PC-3 (cell line): ENCODE results near the gene GHRH. TPM values are rescaled to one million over a fixed set of nuclear protein-coding genes. Genes with fewer than 3 reads are reported as not detected.
A peak's percentile ranks its signal among the peaks of the same experiment; 100 is the strongest.

Experiments
- ATAC-seq: fragments of 200-7000 bp; cut with Tn5 transposase; 2 replicates; pipeline ENCODE4 v1.9.1; 2020; ENCODE audit warnings: mild to moderate bottlenecking, moderate library complexity
- BruUV-seq: library from RNA; stranded (reverse); fragments of 400-500 nt; replicated peaks from 2 replicates; lab custom pipeline; 2021; lab: Mats Ljungman, UMichigan
- CTCF ChIA-PET: fragments of 300-600 bp; sonication (Branson Sonifier 250); formaldehyde crosslinking; loops from one replicate; lab custom pipeline; 2022; ENCODE audit warnings: antibody characterized with exemption; lab: Charles Lee
- POLR2A ChIA-PET: fragments of 300-600 bp; sonication (Branson Sonifier 250); formaldehyde crosslinking; loops from one replicate; lab custom pipeline; 2022; ENCODE audit warnings: antibody characterized with exemption; ENCODE audit not compliant: unreplicated experiment; lab: Charles Lee
- DNase-seq: peaks from one replicate; pipeline ENCODE4 v3.0.0-alpha.2; 2015
- H2AFZ ChIP-seq: fragments of 300-600 bp; sonication (generic); 2 replicates; pipeline ENCODE4 v1.6.0; 2016; ENCODE audit warnings: antibody characterized with exemption, low read length
- H3F3A ChIP-seq: fragments of 300-600 bp; sonication (generic); one replicate; pipeline ENCODE4 v1.6.0; 2017; ENCODE audit warnings: antibody characterized with exemption, low read length, control low read depth, mild to moderate bottlenecking; ENCODE audit not compliant: unreplicated experiment
- H3K27ac ChIP-seq: fragments of 300-600 bp; sonication (generic); 2 replicates; pipeline ENCODE4 v1.5.1; 2016; ENCODE audit warnings: mild to moderate bottlenecking, low read length
- H3K27me3 ChIP-seq: fragments of 300-600 bp; sonication (generic); 2 replicates; pipeline ENCODE4 v1.6.1; 2016; ENCODE audit warnings: low read length, mixed read lengths
- H3K36me3 ChIP-seq: fragments of 300-600 bp; sonication (generic); 2 replicates; pipeline ENCODE4 v1.6.1; 2016; ENCODE audit warnings: low read depth, mixed run types, low read length, mixed read lengths
- H3K4me1 ChIP-seq: fragments of 300-600 bp; sonication (generic); 2 replicates; pipeline ENCODE4 v1.5.1; 2016; ENCODE audit warnings: low read length; ENCODE audit not compliant: insufficient read depth
- H3K4me2 ChIP-seq: fragments of 300-600 bp; sonication (generic); 2 replicates; pipeline ENCODE4 v1.6.0; 2016; ENCODE audit warnings: low read length
- H3K4me3 ChIP-seq: fragments of 300-600 bp; sonication (generic); 2 replicates; pipeline ENCODE4 v1.5.1; 2016; ENCODE audit warnings: mild to moderate bottlenecking, low read length, mixed read lengths
- H3K79me2 ChIP-seq: fragments of 300-600 bp; sonication (generic); 2 replicates; pipeline ENCODE4 v1.6.1; 2017; ENCODE audit warnings: low read length, mixed read lengths
- H3K9ac ChIP-seq: fragments of 300-600 bp; sonication (generic); 2 replicates; pipeline ENCODE4 v1.6.0; 2016; ENCODE audit warnings: mild to moderate bottlenecking, low read length
- H3K9me2 ChIP-seq: fragments of 300-600 bp; sonication (generic); replicated peaks from 2 replicates; pipeline ENCODE4 v1.6.1; 2016; ENCODE audit warnings: mixed run types, low read length, mixed read lengths
- H3K9me3 ChIP-seq: fragments of 300-600 bp; sonication (generic); 2 replicates; pipeline ENCODE4 v1.6.1; 2016; ENCODE audit warnings: low read length, mixed read lengths
- H4K20me1 ChIP-seq: fragments of 300-600 bp; sonication (generic); 2 replicates; pipeline ENCODE4 v1.6.1; 2016; ENCODE audit warnings: low read length, mixed read lengths
- CTCF ChIP-seq: fragments of 300-600 bp; sonication (generic); conservative IDR thresholded peaks from 2 replicates; pipeline ENCODE4 v1.5.1; 2017; ENCODE audit warnings: antibody characterized with exemption, low read depth, mild to moderate bottlenecking, low read length
- EZH2 ChIP-seq: fragments of 300-600 bp; sonication (generic); IDR thresholded peaks from one replicate; pipeline ENCODE4 v1.6.1; 2017; ENCODE audit warnings: antibody characterized with exemption, mild to moderate bottlenecking, low read length; ENCODE audit not compliant: unreplicated experiment
- EZH2phosphoT487 ChIP-seq: fragments of 300-600 bp; sonication (generic); IDR thresholded peaks from 2 replicates; pipeline ENCODE4 v1.6.1; 2018; ENCODE audit warnings: mild to moderate bottlenecking, antibody characterized with exemption, low read length, borderline replicate concordance
- intact Hi-C: fragments of 100-400 bp; cut with micrococcal nuclease; formaldehyde crosslinking; loops from 2 replicates; pipeline ENCODE4 v1.9.0; 2023
- total RNA-seq: library from RNA; depleted of rRNA; stranded (reverse); fragments of >200 nt; gene quantifications from 2 replicates; pipeline ENCODE4 v1.2.3, GENCODE V29; 2014; rRNA removed

The GHRH gene
- total RNA-seq, 1 experiment from 2014 or later: not detected

GRCh38 chr20:37202267-37202943 lies 59.2 kb downstream of the GHRH start:
- ChIA-PET CTCF (no interaction called here), POLR2A (no interaction called here)
- H3K9ac ChIP-seq: no peak overlapping the region
- H3K36me3 ChIP-seq: peaks cover 84% of the 10 kb centered on the region
- DNase-seq (peak; percentile 88), ATAC-seq (peak; percentile 99)
- H3K9me2 ChIP-seq: no peaks in the 10 kb centered on the region
- H3K9me3 ChIP-seq: no peaks in the 10 kb centered on the region
- H3K4me2 ChIP-seq: peak overlapping the region; percentile 20
- 0 out of 2 replicates have a peak overlapping the region, but pooled peaks have one; percentile 3 for H3K4me3 ChIP-seq
- H4K20me1 ChIP-seq: peaks cover 12% of the 10 kb centered on the region; the same call in 1 of the 2 replicates
- TF ChIP-seq CTCF (peak; percentile 93), EZH2phosphoT487 (no peak)
- H3K27ac ChIP-seq: peak overlapping the region; percentile 12; the same call in 1 of the 2 replicates
- no peak overlapping the region for H2AFZ ChIP-seq
- peaks cover 9% of the 10 kb centered on the region for H3F3A ChIP-seq
- H3K27me3 ChIP-seq: no peaks in the 10 kb centered on the region
- intact Hi-C loops: loop anchor here (1.0 kb wide), 1 partner anchor 332 kb away; no protein-coding TSS in a partner anchor
- no TSS peak for BruUV-seq
- H3K79me2 ChIP-seq: peaks cover 37% of the 10 kb centered on the region
- H3K4me1 ChIP-seq: peaks cover 16% of the 10 kb centered on the region

- H4K20me1 ChIP-seq: peaks cover 17% of the 10 kb centered on the region
- H3K36me3 ChIP-seq: peaks cover 80% of the 10 kb centered on the region
- TF ChIP-seq CTCF (no peak), EZH2phosphoT487 (no peak), EZH2 (no peak)
- no peak overlapping the region for H3K9ac ChIP-seq
- peak overlapping the region; percentile 12; the same call in 1 of the 2 replicates for H3K27ac ChIP-seq
- ATAC-seq (no peak), DNase-seq (no peak)
- ChIA-PET CTCF (no interaction called here), POLR2A (no interaction called here)
- peaks cover 43% of the 10 kb centered on the region for H3K79me2 ChIP-seq
- peaks cover 16% of the 10 kb centered on the region for H3K4me1 ChIP-seq
- 0 out of 2 replicates have a peak overlapping the region, but pooled peaks have one; percentile 3 for H3K4me3 ChIP-seq
- peak overlapping the region; percentile 20 for H3K4me2 ChIP-seq
- no peaks in the 10 kb centered on the region for H3K9me3 ChIP-seq
- no peak overlapping the region for H2AFZ ChIP-seq
- intact Hi-C loops: loop anchor here (1.0 kb wide), 1 partner anchor 333 kb away; no protein-coding TSS in a partner anchor
- H3K27me3 ChIP-seq: no peaks in the 10 kb centered on the region
- no TSS peak for BruUV-seq
- H3F3A ChIP-seq: peaks cover 9% of the 10 kb centered on the region
- H3K9me2 ChIP-seq: no peaks in the 10 kb centered on the region
These were observed 59.8 kb downstream of the GHRH start for GRCh38 chr20:37201827-37202162.

Other genes with a start within 250 kb of the GHRH start
- 17.3 and 41.1 TPM in 2 replicates for gene RBL1, start 165.8 kb downstream of the GHRH start, total RNA-seq
- gene RPN2, start 82.5 kb downstream of the GHRH start, total RNA-seq: 257 and 274 TPM in 2 replicates
- 0.58 and 0.98 TPM in 2 replicates for gene MROH8, start 82.3 kb downstream of the GHRH start, total RNA-seq
- 21.9 and 27.5 TPM in 2 replicates for gene MANBAL, start 27.8 kb upstream of the GHRH start, total RNA-seq
- gene SRC, start 84.3 kb upstream of the GHRH start, total RNA-seq: 55.6 and 82.1 TPM in 2 replicates